ENCODE results near the gene L3MBTL3. TPM values are rescaled to one million over a fixed set of nuclear protein-coding genes. Genes with fewer than 3 reads are reported as not detected.
A peak's percentile ranks its signal among the peaks of the same experiment; 100 is the strongest.
"Not testable (repeated sequence)": the region's sequence is repeated elsewhere in the genome, so short reads cannot be mapped to it uniquely, and the experiment has no call there.

The L3MBTL3 gene
- total RNA-seq, 1 experiment from 2014 or later, result 3.2 TPM

GRCh38 chr6:130117187-130117701 lies 98.9 kb downstream of the L3MBTL3 start:
- in situ Hi-C loops (cut with HindIII; ENCODE audit: low pct_unique_long_range_greater_than_20kb, low sequenced_read_pairs); DNase-seq (ENCODE audit: low read depth): not testable (repeated sequence)

GRCh38 chr6:130118236-130118635 lies 99.9 kb downstream of the L3MBTL3 start:
- in situ Hi-C loops (cut with HindIII; ENCODE audit: low pct_unique_long_range_greater_than_20kb, low sequenced_read_pairs), result no loop called here

GRCh38 chr6:130119211-130119610 lies 100.8 kb downstream of the L3MBTL3 start:
- no peak for DNase-seq (ENCODE audit: low read depth)
- in situ Hi-C loops (cut with HindIII; ENCODE audit: low pct_unique_long_range_greater_than_20kb, low sequenced_read_pairs), result no loop called here

More at GRCh38 chr6:130118236-130118635, 99.9 kb downstream of the L3MBTL3 start:
- peak; percentile 23 for DNase-seq (ENCODE audit: low read depth)

GRCh38 chr6:130120731-130121130 lies 102.3 kb downstream of the L3MBTL3 start:
- no peak for DNase-seq (ENCODE audit: low read depth)
- in situ Hi-C loops (cut with HindIII; ENCODE audit: low pct_unique_long_range_greater_than_20kb, low sequenced_read_pairs), result no loop called here

GRCh38 chr6:130122243-130122642 lies 103.9 kb downstream of the L3MBTL3 start:
- no peak for DNase-seq (ENCODE audit: low read depth)
- in situ Hi-C loops (cut with HindIII; ENCODE audit: low pct_unique_long_range_greater_than_20kb, low sequenced_read_pairs), result no loop called here

- no peak for DNase-seq (ENCODE audit: low read depth)
- in situ Hi-C loops (cut with HindIII; ENCODE audit: low pct_unique_long_range_greater_than_20kb, low sequenced_read_pairs), result no loop called here
Measured at GRCh38 chr6:130127195-130127594, 108.8 kb downstream of the L3MBTL3 start.

- in situ Hi-C loops (cut with HindIII; ENCODE audit: low pct_unique_long_range_greater_than_20kb, low sequenced_read_pairs), result no loop called here
- DNase-seq (ENCODE audit: low read depth), result no peak
Measured at GRCh38 chr6:130128326-130128725, 109.9 kb downstream of the L3MBTL3 start.

GRCh38 chr6:130129762-130130246 lies 111.4 kb downstream of the L3MBTL3 start:
- in situ Hi-C loops (cut with HindIII; ENCODE audit: low pct_unique_long_range_greater_than_20kb, low sequenced_read_pairs), result no loop called here
- no peak for DNase-seq (ENCODE audit: low read depth)

- DNase-seq (ENCODE audit: low read depth), result no peak
- in situ Hi-C loops (cut with HindIII; ENCODE audit: low pct_unique_long_range_greater_than_20kb, low sequenced_read_pairs), result no loop called here
Measured at GRCh38 chr6:130132286-130132701, 113.9 kb downstream of the L3MBTL3 start.

- no peak for DNase-seq (ENCODE audit: low read depth)
- in situ Hi-C loops (cut with HindIII; ENCODE audit: low pct_unique_long_range_greater_than_20kb, low sequenced_read_pairs), result no loop called here
Measured at GRCh38 chr6:130134582-130134981, 116.2 kb downstream of the L3MBTL3 start.

GRCh38 chr6:130136798-130137197 lies 118.4 kb downstream of the L3MBTL3 start:
- in situ Hi-C loops (cut with HindIII; ENCODE audit: low pct_unique_long_range_greater_than_20kb, low sequenced_read_pairs), result no loop called here
- peak; percentile 48 for DNase-seq (ENCODE audit: low read depth)

- in situ Hi-C loops (cut with HindIII; ENCODE audit: low pct_unique_long_range_greater_than_20kb, low sequenced_read_pairs), result no loop called here
- DNase-seq (ENCODE audit: low read depth), result no peak
Measured at GRCh38 chr6:130138116-130138908, 119.9 kb downstream of the L3MBTL3 start.

GRCh38 chr6:130138909-130139242 lies 120.5 kb downstream of the L3MBTL3 start:
- in situ Hi-C loops (cut with HindIII; ENCODE audit: low pct_unique_long_range_greater_than_20kb, low sequenced_read_pairs), result no loop called here

GRCh38 chr6:130140084-130140483 lies 121.7 kb downstream of the L3MBTL3 start:
- in situ Hi-C loops (cut with HindIII; ENCODE audit: low pct_unique_long_range_greater_than_20kb, low sequenced_read_pairs), result no loop called here
- DNase-seq (ENCODE audit: low read depth), result no peak

More at GRCh38 chr6:130138909-130139242, 120.5 kb downstream of the L3MBTL3 start:
- no peak for DNase-seq (ENCODE audit: low read depth)

- in situ Hi-C loops (cut with HindIII; ENCODE audit: low pct_unique_long_range_greater_than_20kb, low sequenced_read_pairs), result no loop called here
- DNase-seq (ENCODE audit: low read depth), result no peak
Measured at GRCh38 chr6:130143709-130144108, 125.3 kb downstream of the L3MBTL3 start.

GRCh38 chr6:130147111-130147510 lies 128.7 kb downstream of the L3MBTL3 start:
- DNase-seq (ENCODE audit: low read depth), result no peak
- in situ Hi-C loops (cut with HindIII; ENCODE audit: low pct_unique_long_range_greater_than_20kb, low sequenced_read_pairs), result no loop called here

GRCh38 chr6:130148181-130148580 lies 129.8 kb downstream of the L3MBTL3 start:
- in situ Hi-C loops (cut with HindIII; ENCODE audit: low pct_unique_long_range_greater_than_20kb, low sequenced_read_pairs), result no loop called here

GRCh38 chr6:130149016-130149415 lies 130.6 kb downstream of the L3MBTL3 start:
- in situ Hi-C loops (cut with HindIII; ENCODE audit: low pct_unique_long_range_greater_than_20kb, low sequenced_read_pairs); DNase-seq (ENCODE audit: low read depth): not testable (repeated sequence)

More at GRCh38 chr6:130148181-130148580, 129.8 kb downstream of the L3MBTL3 start:
- no peak for DNase-seq (ENCODE audit: low read depth)

GRCh38 chr6:130150906-130151305 lies 132.5 kb downstream of the L3MBTL3 start:
- in situ Hi-C loops (cut with HindIII; ENCODE audit: low pct_unique_long_range_greater_than_20kb, low sequenced_read_pairs), result no loop called here
- no peak for DNase-seq (ENCODE audit: low read depth)
